SJCRH30 (cell line): ENCODE measurements around the gene KCNK5. TPM values are rescaled to one million over a fixed set of nuclear protein-coding genes. Genes with fewer than 3 reads are reported as not detected.
A peak's percentile ranks its signal among the peaks of the same experiment; 100 is the strongest.

ENCODE experiments used
- DNase-seq, 2 experiments: peaks; one replicate each; pipeline ENCODE4 v3.0.0-alpha.2; 2015 to 2020
- H3K27ac ChIP-seq: fragments of 250-450 bp; sonication (Bioruptor Pico); 2 replicates; pipeline ENCODE4 v1.5.1; 2020; ENCODE audit warnings: mild to moderate bottlenecking, moderate library complexity
- H3K27me3 ChIP-seq: fragments of 250-450 bp; sonication (Bioruptor Pico); 2 replicates; pipeline ENCODE4 v1.5.1; 2020; ENCODE audit warnings: mild to moderate bottlenecking, moderate library complexity
- H3K36me3 ChIP-seq: fragments of 250-450 bp; sonication (Bioruptor Pico); 2 replicates; pipeline ENCODE4 v1.5.1; 2020; ENCODE audit warnings: mild to moderate bottlenecking, moderate library complexity
- H3K4me1 ChIP-seq: fragments of 250-450 bp; sonication (Bioruptor Pico); 2 replicates; pipeline ENCODE4 v1.5.1; 2020; ENCODE audit warnings: mild to moderate bottlenecking, moderate library complexity
- H3K4me3 ChIP-seq: fragments of 250-450 bp; sonication (Bioruptor Pico); 2 replicates; pipeline ENCODE4 v1.5.1; 2020; ENCODE audit warnings: mild to moderate bottlenecking, moderate library complexity
- H3K9me3 ChIP-seq: fragments of 250-450 bp; sonication (Bioruptor Pico); replicated peaks from 2 replicates; pipeline ENCODE4 v1.5.1; 2020; ENCODE audit warnings: mild to moderate bottlenecking, moderate library complexity
- total RNA-seq: library from RNA; depleted of rRNA; stranded (reverse); fragments of >200 nt; shearing (Covaris generic); gene quantifications from 2 replicates; pipeline ENCODE4 v1.2.3, GENCODE V29; 2014; rRNA removed

Gene KCNK5
- total RNA-seq, 1 experiment from 2014 or later, result 9.5 TPM

DNA sequence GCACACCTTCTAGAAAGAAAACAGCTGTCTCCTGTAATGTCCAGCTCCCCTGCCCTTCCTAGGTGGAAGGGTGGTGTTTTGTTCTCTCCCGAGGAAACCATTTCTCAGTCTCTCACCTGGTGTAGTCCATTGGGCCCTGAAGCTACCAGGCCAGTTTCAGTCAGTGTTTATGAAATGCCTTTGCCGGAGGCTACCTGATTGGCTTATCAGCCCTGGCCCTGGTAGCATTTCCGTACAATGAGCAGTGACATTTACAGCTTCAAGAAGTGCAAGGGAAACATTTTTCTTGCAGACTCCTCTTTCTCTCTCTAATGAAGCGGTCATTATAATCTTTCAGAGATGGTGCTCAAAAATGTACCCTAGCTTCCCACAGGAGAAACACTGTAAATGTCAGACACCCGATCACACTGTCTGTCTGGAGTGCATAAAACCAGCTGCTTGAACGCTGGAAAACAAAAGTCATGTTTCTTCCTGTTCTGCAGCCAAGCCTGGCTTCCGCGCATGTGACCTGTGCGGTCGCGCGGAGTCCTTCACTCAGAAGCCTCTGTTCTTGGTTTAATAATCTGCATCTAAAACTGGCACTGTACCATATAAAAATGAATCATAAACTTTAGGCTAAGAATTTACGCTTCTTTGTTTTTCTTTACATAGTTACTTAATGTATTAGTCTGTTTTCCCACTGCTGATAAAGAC is 85.9 kb downstream of the KCNK5 start:
- H3K27me3 ChIP-seq, result no peaks in the 10 kb centered on the region
- no peaks in the 10 kb centered on the region for H3K36me3 ChIP-seq
- H3K4me3 ChIP-seq, result no peak overlapping the region
- H3K27ac ChIP-seq, result peak overlapping the region; percentile 63
- no peak for DNase-seq
- H3K9me3 ChIP-seq, result 0 out of 2 replicates have a peak, but pooled peaks cover 6% of the 10 kb centered on the region
- H3K4me1 ChIP-seq, result peaks cover 17% of the 10 kb centered on the region

- Histone ChIP-seq H3K27ac (no peak overlapping the region), H3K36me3 (no peaks in the 10 kb centered on the region), H3K4me3 (no peak overlapping the region), H3K9me3 (0 out of 2 replicates have a peak, but pooled peaks cover 6% of the 10 kb centered on the region), H3K4me1 (peaks cover 12% of the 10 kb centered on the region), H3K27me3 (no peaks in the 10 kb centered on the region)
- no peak for DNase-seq
These were observed 88.6 kb downstream of the KCNK5 start for GRCh38 chr6:39140556-39141167.

Other genes with a start within 250 kb of the KCNK5 start
- gene GLP1R, start 180.7 kb downstream of the KCNK5 start, total RNA-seq, result not detected in 2 replicates
- 18.1 and 20.3 TPM in 2 replicates for gene SAYSD1, start 114.3 kb downstream of the KCNK5 start, total RNA-seq
- gene KCNK17, start 84.9 kb upstream of the KCNK5 start, total RNA-seq, result not detected in 2 replicates
- gene KCNK16, start 93.2 kb upstream of the KCNK5 start, total RNA-seq, result not detected in 2 replicates